ENCODE data around the gene AMZ2.
A peak's percentile ranks its signal among the peaks of the same experiment; 100 is the strongest.
"Not testable (repeated sequence)": the region's sequence is repeated elsewhere in the genome, so short reads cannot be mapped to it uniquely, and the experiment has no call there.

Gene AMZ2, protein sequence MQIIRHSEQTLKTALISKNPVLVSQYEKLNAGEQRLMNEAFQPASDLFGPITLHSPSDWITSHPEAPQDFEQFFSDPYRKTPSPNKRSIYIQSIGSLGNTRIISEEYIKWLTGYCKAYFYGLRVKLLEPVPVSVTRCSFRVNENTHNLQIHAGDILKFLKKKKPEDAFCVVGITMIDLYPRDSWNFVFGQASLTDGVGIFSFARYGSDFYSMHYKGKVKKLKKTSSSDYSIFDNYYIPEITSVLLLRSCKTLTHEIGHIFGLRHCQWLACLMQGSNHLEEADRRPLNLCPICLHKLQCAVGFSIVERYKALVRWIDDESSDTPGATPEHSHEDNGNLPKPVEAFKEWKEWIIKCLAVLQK

DNA sequence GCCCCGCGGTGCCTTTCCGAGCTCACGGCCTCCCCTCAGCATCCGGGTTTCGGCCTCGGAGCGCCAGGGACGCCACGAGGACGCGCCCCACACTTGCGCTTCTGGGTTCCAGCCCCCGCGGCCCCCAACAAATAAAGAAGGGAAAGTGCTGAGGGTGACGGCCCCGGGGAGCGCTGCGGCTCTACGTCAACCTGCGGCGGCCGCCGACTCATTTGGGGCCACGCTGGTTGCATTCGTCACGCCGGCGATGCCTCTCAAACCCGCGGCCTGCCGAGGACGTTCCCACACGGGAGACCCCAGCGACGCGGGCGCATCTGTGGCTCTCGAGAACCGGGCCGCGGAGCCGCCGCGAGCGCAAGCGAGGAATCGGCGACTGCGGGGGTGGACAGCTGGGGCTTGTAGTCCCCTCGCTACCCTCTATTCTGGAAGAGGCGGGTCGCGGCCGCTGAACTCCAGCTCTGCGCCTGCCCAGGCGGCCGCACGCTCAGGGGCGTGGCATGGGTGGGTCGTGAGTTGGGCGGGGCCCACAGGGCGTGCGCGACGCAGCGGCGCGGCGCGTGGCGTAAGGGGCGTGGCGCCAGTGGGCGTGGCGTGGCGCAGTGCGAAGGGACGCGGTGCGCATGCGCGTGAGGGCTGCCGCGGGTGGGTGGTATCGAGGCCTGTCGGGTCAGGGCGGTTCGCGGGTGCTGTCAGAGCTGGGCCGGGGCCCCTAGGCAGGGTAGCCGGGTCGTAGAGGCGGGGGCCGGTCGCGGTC lies at the start of gene AMZ2:
AMZ2 (plus strand) TSS at position 599 of the 754 bp plus-strand sequence. CDS start 2,145 bp downstream, outside the sequence.
- DNase-seq: peak; percentile 93

DNA sequence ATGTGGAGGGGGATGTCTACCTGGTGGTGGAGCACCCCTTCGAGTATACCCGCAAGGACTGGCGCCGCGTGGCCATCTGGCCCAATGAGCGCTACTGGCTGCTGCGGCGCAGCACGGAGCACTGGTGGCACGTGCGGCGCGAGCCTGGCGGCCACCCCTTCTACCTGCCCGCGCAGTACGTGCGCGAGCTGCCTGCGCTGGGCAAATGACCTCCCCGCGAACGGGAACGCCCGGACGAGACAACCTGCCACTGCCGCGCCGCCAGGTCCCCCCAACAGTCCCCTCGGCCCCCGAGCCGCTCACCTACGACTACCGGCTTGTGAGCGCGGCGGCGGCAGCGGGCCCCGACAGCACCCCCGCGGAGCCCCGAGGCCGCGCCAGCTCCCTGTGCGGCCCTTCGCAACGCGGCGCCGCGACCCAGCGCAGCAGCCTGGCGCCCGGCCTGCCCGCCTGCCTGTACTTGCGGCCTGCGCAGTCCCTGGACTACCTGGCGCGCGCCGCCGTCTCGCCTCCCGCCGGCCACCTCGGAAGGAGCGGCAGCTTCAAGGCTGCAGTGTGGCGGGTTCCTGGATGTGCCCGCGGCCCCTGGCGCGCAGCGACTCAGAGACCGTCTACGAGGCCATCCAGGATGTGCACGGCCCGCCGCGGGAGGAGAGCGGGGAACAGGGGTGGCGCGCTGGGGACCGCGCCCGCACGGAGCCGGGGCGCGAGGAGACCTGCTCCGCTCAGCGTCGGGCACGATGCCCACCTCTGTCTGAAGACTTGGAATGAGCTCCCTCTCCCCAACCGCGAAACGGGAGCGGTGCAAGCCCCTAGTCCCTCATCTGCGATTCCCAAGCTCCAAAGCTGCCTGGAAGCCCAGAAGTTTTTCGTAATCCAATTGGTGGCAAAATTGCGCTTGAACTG lies 48.7 kb upstream of the AMZ2 start:
- no peak for DNase-seq

DNA sequence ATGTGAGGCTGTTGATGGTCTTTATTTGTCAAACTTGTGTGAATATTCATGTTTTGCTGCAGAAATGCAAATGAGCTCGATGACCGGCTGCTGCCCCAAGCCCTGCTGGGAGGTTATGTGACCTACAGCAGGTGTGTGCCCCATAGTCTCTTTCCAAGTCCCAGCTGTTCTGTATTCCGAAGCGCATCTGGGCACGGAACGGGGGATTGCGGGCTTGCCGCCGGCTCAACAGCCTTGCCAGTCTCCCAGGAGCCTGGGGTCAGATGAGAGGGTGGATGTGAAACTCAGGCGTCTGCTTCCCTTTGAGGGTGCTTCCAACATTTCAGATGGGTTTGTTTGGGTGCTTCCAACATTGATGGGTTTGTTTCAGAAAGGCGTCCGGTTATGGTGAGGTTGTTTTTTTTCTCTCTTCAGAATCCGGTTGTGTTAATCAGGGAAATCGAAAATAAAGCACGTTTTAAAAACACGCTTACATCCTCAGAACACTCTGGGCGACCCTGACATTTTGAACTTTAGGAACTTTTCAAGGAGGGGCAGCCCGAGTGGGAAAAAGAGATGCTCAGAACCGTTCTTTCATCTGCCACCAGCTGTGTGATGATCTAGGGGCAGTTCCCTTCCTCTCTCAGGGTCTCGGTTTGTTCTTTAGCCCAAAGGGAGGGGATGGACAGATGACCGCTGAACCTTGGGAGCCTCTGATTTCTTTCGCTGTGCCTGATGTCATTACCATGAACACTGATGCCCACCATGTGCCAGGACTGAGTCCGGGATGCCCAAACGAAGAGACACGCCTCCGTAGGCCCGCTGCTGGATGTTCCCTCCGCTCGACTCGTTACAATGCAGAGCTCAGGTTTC lies 47.8 kb upstream of the AMZ2 start:
- no peak for DNase-seq

DNA sequence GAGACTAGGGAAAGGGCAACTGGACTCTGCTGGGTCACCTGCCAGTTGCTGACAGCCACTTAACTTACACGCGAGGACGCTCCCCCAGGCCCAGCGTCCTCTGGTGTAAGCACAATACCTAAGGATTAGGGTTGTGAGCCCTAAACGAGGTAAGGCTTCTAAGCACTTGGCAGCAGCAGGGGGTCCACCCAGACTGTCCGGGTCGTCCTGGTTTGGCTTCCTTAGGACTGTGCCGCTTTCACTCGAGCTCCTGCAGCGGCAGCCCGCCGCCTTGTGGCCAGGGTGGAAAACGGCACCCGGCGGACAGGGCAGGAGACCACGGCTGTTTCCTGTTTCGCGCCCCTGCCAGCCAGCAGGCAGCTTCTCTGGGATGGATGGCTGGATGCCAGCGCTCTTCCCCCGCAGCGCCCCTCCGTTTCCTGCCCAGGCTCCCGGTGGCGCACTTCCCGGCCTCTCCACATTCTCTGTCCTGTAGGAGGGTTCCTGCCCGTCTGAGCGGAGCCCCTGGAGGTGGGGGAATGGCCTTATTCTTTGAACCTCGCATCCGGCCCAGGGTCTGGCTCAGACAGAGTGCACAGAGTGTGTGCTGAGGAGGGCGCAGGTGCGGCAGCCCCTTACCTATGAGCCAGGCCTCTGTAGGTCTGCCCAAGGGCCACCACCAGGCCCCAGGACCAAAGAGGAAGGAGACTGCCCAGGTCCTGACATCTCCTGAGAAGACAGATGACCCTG lies 47.0 kb upstream of the AMZ2 start:
- DNase-seq: peak; percentile 57

DNA sequence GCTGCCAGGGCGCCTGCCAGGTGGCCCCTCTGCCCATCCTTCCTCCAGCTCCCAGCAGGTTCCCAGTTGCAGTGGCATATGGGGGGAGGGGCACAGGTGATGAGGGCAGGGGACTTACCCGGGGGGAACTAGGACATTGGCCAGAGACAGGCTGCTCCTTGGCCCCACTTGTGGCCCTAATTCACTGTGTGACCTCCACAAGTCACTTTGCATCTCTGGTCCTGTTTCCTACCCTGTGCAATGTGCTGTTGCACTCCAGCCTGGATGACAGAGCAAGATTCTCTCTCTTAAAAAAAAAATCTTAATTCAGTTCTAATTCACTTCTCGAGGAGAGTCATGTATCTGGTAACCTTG lies 46.4 kb upstream of the AMZ2 start:
- DNase-seq: not testable (repeated sequence)

DNA sequence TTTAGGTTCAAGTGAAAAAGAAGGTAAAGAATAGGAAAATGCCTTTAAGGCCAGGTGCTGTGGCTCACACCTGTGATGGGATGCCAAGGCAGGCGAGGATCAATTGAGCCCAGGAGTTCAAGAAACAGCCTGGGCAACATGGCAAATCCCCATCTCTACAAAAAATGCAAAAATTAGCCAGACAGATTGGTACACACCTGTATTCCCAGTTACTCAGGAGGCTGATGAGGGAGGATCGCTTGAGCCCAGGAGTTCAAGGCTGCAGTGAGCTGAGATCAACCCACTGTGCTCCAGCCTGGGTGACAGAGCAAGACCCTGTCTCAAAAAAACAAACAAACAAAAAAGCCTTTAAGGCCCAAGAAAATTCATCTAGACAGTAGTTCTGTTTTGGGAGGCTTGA lies 45.5 kb upstream of the AMZ2 start:
- DNase-seq: not testable (repeated sequence)

DNA sequence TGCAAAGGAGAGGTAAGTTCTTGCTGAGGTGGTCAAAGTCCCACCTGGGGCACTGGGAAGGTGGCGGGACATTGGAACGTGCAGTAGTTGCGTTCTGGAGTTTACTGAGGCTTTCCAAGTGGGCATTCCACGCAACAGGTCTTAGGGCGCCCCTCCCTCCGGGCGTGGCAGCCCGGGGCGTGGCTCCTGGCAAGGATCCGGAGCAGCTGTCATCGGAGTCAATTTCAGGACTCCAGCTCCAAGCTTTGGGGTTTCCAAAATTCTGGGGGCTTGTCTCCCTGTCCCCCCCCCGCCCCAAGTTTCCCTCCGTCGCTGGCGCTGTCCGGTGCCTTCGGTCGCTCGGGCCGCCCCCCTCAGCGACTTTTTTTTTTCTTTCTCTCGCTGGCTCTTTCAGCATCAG lies 43.1 kb upstream of the AMZ2 start:
- no peak for DNase-seq

DNA sequence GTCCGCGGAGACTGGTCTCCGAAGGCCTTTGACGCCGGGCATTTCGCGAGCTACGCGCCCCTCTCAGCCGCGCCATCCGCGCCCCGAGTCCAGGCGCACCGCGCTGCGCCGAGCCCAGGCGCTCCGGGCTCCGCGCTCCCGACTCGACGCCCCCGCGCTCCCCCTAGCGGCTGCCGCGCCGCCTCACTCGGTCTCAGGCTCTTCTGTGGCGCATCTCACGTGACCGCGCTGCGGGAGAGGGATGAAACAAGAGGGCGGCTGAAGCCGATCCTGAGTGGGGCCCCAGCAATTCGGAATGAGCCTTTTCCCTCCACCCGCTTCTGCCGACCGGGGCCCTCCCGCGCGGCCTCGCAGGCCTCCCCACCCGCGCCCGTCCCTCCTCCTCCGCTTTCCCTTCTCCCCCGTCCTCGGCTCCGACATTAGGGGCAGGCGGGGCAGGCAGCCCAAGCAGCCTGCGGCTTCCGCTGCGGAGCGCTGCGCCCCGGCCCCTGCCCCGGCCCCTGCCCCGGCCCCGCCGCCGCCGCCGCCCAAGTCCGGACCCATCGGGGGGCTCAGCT lies 42.5 kb upstream of the AMZ2 start:
- peak; percentile 83 for DNase-seq

DNA sequence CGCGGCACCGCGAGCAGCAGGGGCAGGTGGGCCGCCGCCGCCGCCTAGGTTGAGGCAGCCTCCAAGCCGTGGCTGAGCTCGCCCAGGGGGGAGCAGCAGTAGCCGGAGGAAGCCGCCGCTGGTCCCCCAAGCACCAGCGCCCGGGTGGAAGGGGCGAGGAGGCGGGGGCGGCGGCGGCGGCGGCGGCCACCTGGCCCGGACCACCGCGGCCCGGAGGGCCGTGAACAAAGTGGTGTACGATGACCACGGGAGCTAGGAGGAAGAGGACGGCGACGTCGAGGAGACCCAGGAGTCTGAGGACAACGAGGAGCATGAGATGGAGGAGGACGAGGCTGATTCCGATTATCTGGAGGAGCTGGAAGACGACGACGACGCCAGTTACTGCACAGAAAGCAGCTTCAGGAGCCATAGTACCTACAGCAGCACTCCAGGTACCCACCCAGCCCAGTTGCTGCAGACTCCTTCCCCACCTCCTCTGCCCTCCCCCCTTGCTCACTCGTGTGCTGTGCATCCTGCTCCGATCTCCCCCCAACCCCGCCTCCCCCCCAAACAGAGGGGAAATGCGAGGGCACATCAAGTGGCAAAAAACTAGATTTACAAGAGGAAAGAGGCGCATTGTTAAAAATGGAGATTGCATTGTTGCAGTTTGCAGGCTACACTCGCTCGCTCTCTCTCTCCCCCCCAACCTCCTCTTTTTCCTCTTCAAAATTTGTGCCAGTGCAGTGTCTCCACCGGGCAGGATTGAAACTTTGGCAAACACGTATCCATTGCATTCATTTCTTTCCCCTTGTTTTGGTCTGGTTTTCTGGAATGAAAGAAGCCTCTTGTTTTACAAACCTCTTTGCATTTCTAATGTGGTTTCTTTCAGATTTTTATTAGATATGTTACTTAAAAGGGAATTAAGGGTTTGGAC lies 41.8 kb upstream of the AMZ2 start:
- no peak for DNase-seq

DNA sequence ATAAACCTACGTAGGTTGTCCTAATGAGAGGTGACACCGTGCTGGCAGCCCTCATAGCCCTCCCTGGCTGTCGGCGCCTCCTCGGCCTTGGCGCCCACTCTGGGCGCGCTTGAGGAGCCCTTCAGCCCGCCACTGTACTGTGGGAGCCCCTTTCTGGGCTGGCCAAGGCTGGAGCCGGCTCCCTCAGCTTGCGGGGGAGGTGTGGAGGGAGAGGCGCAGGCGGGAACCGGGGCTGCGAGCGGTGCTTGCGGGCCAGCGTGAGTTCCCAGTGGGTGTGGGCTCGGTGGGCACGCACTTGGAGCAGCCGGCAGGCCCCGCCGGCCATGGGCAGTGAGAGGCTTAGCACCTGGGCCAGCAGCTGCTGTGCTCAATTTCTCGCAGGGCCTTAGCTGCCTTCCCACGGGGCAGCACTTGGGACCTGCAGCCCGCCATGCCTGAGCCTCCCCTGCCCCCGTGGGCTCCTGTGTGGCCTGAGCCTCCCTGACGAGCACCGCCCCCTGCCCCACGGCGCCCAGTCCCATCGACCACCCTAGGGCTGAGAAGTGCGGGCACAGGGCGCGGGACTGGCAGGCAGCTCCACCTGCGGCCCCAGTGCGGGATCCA lies 40.1 kb upstream of the AMZ2 start:
- no peak for DNase-seq

DNA sequence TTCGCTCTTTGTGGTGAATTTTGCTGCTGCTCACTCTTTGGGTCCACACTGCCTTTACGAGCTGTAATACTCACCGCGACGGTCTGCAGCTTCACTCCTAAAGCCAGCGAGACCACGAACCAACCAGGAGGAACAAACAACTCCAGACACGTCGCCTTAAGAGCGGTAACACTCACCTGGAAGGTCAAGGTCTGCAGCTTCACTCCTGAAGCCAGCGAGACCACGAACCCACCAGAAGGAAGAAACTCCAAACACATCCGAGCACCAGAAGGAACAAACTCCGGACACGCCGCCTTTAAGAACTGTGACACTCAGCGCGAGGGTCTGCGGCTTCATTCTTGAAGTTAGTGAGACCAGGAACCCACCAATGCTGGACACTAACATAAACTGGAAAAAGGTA lies 39.2 kb upstream of the AMZ2 start:
- not testable (repeated sequence) for DNase-seq

DNA sequence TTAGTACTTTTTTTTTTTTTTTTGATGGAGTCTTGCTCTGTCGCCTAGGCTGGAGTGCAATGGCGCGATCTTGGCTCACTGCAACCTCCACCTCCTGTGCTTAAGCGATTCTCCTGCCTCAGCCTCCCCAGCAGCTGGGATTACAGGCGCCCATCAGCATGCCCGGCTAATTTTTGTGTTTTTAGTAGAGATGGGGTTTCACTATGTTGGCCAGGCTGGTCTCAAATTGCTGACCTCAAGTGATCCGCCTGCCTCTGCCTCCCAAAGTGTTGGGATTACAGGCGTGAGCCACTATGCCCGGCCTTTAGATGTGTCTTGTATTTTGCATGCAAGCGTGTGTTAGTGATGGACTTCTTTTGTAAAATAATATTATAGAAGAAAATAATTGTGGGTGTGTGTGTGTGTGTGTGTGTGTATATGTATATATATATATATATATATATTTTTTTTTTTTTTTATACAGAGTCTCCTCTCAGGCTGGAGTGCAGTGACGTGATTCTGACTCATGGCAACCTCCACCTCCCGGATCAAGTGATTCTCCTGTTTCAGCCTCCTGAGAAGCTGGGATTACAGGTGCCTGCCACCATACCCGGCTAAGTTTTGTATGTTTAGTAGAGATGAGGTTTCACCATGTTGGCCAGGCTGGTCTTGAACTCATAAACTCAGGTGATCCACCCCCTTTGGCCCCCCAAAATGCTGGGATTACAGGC lies 38.5 kb upstream of the AMZ2 start:
- not testable (repeated sequence) for DNase-seq

DNA sequence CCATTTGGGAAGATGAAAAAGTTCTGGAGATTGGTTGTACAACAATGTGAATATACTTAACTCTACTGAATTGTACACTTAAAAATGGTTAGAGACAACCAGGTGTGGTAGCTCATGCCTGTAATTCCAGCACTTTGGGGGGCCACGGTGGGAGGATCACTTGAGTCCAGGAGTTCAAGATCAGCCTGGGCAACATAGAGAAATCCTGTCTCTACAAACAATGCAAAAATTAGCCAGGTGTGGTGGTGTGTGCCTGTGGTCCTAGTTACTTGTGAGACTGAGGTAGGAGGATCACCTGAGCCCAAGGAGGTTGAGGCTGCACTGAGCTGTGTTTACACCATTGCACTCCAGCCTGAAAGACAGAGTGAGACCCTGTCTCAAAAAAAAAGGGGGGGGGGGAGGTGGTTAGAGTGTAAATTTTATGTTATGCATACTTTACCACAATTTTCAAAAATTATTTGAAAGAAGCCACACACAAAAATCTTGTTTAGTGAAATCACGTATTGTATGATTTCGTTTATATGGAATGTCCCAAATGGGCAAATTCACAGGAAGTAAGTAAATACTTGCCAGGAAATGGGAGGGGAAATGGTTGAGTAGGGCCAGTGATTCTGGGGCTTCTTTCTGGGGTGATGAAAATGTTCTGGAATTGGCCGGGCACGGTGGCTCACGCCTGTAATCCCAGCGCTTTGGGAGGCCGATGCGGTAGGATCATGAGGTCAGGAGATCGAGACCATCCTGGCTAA lies 37.1 kb upstream of the AMZ2 start:
- no peak for DNase-seq

DNA sequence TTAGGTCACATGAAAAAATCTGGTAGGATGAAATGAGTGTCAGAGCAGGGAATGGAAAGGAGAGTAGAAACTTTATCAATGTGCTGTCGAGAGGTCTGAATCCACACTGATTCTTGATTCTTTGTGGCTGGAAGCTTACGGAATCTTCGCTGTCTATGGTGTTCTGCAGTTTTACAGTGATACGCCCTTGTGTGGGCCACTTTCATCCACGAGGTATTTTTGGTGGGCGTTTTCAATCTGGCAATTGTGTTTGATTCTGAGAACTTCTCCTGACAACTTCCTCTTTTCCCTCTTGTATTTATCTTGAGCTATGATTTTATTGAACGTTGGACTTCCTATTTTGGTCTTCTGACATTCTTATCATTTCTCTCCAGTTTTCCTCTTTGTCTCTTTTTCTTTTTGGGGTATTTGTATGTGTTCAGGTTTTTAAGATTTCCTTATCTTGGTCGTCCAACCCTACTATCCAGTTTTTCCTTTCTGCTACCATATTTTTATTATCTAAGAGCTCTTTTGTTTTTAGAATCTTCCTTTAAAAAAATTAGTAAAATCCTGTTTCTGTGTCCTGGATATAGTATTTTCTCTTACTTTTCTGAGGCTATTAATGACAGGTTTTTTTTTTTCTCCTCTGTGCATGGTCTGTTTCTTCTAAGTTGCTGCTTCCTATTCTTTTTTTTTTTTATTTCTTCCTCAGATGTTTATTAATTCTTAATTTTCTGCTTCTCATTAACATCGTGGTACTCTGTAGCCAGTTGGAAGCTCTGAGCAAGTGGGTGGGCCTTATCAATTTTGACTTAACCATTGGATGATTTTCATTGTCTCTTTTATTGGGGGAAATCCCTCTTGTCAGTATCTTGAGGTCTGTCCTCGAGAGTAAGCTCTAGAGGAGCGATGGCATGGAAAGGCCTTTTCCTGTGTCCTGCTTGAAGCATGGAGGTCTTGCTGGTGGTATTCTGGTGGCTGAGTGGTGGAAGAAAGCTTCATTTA lies 34.1 kb upstream of the AMZ2 start:
- not testable (repeated sequence) for DNase-seq

DNA sequence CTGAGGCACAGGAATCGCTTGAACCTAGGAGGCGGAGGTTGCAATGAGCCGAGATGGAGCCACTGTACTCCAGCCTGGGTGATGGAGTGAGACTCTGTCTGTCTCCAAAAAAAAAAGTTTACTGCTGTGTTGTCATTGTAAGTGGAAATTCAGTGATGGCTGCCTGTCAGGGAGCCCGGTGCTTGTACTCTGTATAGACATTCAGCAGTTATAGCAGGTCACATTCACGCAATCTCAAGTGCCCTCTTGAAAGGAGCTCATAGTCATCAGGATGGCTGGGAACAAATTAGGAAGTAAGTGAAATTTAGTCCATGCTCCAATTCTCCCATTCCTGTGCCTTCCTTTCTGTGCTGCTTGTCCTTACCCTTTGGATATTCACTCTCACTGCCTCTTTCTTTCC lies 32.4 kb upstream of the AMZ2 start:
- DNase-seq: not testable (repeated sequence)

DNA sequence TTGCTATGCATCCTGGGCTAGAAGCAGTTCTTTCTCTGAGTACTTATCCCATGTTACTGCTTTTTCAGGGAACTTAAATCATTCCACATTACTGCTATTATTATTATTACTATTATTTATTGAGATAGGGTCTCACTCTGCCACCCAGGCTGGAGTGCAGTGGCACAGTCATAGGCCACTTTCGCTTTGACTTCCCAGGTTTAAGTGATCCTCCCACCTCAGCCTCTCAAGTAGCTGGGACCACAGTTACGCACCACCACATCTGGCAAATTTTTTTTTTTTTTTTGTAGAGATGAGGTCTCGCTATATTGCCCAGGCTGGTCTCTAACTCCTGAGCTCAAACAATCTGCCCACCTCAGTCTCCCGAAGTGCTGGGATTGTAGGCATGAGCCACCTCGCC lies 28.4 kb upstream of the AMZ2 start:
- DNase-seq: not testable (repeated sequence)

DNA sequence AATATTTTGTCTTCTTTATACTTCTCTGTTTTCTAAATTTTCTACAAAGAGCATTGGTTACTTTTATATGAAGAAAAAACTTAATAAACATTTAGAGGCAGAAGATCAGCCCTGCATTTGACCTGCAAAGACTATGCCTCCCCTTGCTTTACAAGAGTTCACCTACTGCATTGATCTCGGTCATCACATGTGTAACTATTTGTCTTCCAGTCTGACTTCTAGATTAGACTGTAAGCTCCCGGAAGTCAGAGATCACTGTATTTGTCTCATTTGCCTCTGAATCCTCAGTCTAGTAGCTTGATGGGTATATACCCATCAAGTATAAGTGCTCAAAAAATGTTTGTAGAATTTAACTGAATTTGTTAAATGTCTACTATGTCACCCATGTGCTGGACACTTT lies 27.7 kb upstream of the AMZ2 start:
- DNase-seq: not testable (repeated sequence)
